Activated CD4-positive, alpha-beta T cell treated with anti-CD3 and anti-CD28 coated beads for 48 hours (primary cell): Measurements from ENCODE around the gene SLC11A2.
"Not testable (repeated sequence)": the region's sequence is repeated elsewhere in the genome, so short reads cannot be mapped to it uniquely, and the experiment has no call there.

Experiments used
- DNase-seq: peaks from one replicate; pipeline ENCODE4 v3.0.0-alpha.2; 2020

Gene SLC11A2

GRCh38 chr12:51025338-51025835, 797 bp downstream of the SLC11A2 start:
- DNase-seq, result no peak

- DNase-seq, result no peak
Measured at GRCh38 chr12:51023625-51024382, 2.4 kb downstream of the SLC11A2 start.

- DNase-seq, result no peak
Measured at GRCh38 chr12:51021694-51022093, 4.5 kb downstream of the SLC11A2 start.

- DNase-seq, result no peak
Measured at GRCh38 chr12:51020448-51021182, 5.6 kb downstream of the SLC11A2 start.

- no peak for DNase-seq
Measured at GRCh38 chr12:51019927-51020326, 6.3 kb downstream of the SLC11A2 start.

- DNase-seq, result no peak
Measured at GRCh38 chr12:51018956-51019355, 7.2 kb downstream of the SLC11A2 start.

GRCh38 chr12:51017452-51017851, 8.7 kb downstream of the SLC11A2 start:
- DNase-seq, result no peak

GRCh38 chr12:51014467-51014866, 11.7 kb downstream of the SLC11A2 start:
- DNase-seq, result not testable (repeated sequence)

- no peak for DNase-seq
Measured at GRCh38 chr12:51013441-51013840, 12.7 kb downstream of the SLC11A2 start.

- no peak for DNase-seq
Measured at GRCh38 chr12:51012570-51013236, 13.5 kb downstream of the SLC11A2 start.

- DNase-seq, result no peak
Measured at GRCh38 chr12:51011955-51012354, 14.2 kb downstream of the SLC11A2 start.

GRCh38 chr12:51009056-51009440, 17.1 kb downstream of the SLC11A2 start:
- peak; percentile 70 for DNase-seq

- no peak for DNase-seq
Measured at GRCh38 chr12:51008329-51009055, 17.7 kb downstream of the SLC11A2 start.

GRCh38 chr12:51005671-51006070, 20.5 kb downstream of the SLC11A2 start:
- no peak for DNase-seq

- DNase-seq, result no peak
Measured at GRCh38 chr12:51005030-51005429, 21.2 kb downstream of the SLC11A2 start.

GRCh38 chr12:51004504-51004903, 21.7 kb downstream of the SLC11A2 start:
- no peak for DNase-seq

- DNase-seq, result no peak
Measured at GRCh38 chr12:51001799-51002198, 24.4 kb downstream of the SLC11A2 start.

- no peak for DNase-seq
Measured at GRCh38 chr12:51000245-51000644, 25.9 kb downstream of the SLC11A2 start.

GRCh38 chr12:50999093-50999492, 27.1 kb downstream of the SLC11A2 start:
- DNase-seq, result no peak

- no peak for DNase-seq
Measured at GRCh38 chr12:50992819-50993218, 33.4 kb downstream of the SLC11A2 start.

GRCh38 chr12:50991291-50991690, 34.9 kb downstream of the SLC11A2 start:
- no peak for DNase-seq

- DNase-seq, result no peak
Measured at GRCh38 chr12:50990791-50991190, 35.4 kb downstream of the SLC11A2 start.

GRCh38 chr12:50990147-50990727, 35.9 kb downstream of the SLC11A2 start:
- DNase-seq, result no peak
